Caki2 (cell line): Measurements from ENCODE around the gene MYO5B. TPM values are rescaled to one million over a fixed set of nuclear protein-coding genes. Genes with fewer than 3 reads are reported as not detected.

Source experiments
- DNase-seq: peaks from one replicate; pipeline ENCODE4 v3.0.0-alpha.2; 2015; ENCODE audit warnings: low read depth
- in situ Hi-C: cut with HindIII; loops from 2 replicates; pipeline ENCODE4 v1.10.0; 2016; ENCODE audit warnings: low sequenced_read_pairs, low pct_unique_long_range_greater_than_20kb, mixed read lengths
- total RNA-seq: library from RNA; depleted of rRNA; stranded (reverse); fragments of >200 nt; shearing (Covaris generic); gene quantifications from 2 replicates; pipeline ENCODE4 v1.2.3, GENCODE V29; 2014; ENCODE audit warnings: low replicate concordance

MYO5B gene
- total RNA-seq, 1 experiment from 2014 or later: 9.6 TPM

DNA sequence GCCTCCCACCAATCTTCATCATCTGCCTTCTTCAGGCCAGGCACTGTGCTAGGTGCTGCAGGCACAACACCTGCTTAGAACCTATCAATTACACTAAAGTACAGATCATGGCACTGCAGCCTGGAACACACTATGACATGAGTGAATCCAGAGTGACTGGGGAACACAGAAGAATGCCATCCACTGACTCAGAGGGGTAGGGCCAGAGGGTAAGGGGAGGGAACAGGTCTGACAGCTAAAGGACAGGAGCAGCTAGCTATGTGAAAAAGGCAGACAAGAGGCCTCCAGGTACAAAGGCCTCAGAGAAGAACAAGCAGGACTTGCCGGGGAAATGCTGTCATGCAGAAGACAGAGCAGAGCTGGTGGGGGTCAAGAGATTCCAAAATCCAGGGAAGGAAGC is 328.3 kb downstream of the MYO5B start:
- no peak for DNase-seq
- in situ Hi-C loops: no loop called here

DNA sequence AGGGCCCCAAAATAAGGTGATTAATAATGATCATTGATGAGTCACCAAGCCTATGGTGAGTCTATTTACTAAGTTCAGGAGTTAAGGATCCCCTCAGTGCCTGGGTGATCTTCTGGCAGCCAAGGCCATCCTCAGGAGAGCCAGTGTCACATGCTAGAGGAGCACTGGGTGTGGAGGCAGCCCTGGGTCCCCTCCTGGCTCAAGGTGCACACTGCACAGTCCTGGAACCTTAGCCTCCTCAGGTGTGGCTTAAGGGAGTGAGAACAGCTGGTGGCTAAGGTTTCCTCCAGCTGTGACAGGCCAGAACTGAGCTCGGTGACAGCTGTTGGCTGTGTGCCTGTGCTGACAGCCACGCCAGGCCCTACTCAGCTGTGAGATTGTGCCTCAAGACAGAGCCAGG is 329.5 kb downstream of the MYO5B start:
- in situ Hi-C loops: no loop called here
- no peak for DNase-seq

DNA sequence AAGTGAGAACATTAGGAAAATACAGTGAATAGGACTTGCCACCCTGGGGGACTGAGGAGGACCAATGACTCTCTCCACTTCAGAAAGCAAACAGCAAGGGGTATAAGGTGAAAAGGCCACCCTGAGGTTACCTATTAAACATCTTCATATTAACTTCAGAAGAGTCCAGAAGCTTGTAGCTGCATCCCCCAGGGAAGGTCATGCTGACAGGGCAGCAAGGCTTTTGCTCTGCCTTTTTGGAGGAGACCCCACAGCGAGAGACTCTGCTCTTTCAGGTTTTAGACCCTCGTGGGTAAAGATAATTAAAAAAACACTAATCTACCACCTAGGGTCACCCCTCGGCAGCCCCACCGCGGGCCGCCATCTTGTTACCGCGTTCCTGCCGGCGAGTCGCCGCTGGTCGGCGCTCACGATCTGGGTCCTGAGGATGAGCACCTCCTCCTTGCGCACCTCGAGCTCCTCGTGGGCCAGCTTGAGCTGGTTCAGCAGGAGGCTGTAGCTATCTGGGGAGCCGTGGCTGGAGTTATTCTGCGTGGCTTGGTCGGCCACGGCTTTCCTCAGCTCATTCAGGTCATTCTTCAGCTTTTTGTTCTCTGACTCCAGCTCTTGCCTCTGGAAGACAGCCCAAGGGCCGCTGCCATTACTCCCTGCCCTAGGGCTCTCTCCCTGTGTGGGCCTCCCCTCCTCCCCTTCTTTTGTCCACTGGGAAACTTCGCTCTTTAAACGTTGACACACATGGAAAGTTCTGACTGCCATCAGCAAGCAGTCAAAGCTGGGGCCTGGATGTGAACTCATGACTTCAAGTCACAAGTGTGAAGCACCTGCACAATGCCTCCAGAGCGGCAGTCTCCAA is 331.0 kb downstream of the MYO5B start:
- in situ Hi-C loops: no loop called here
- DNase-seq: no peak

DNA sequence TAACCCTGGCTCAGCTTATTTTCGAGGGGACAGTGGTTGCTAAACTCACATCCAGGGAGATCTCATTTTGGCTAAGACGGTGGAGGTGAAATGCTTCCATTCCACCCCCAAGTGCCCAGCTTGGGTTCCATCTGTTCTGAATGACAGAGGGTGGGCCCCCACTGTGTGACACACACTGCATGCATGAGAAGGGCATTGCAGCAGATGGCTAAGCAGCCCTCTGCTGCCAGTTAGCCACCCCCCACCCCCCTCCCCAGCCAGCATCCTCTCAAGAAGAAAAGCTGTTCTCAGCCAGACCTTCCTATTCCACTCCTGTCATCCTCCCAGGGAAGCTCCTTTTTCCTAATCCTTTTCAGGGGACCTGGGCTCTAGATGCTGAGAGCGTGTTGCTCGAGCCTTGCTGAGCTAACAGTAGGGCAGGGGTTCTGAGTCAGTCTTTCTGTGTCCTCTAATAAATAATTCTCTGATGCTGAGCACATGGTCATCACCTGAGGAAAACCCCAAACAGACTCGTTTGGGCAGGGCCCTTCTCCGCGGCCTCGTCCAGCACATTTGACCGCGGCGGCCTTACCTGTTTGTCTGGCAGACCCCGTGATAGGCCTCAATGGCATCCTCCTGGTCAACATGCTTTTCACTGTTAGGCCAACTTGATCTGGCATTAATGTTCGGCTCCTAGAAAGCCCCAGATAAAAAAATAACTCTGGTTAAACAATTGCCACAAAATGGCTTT is 332.1 kb downstream of the MYO5B start:
- in situ Hi-C loops: no loop called here
- DNase-seq: no peak

- DNase-seq: no peak
These were observed 333.3 kb downstream of the MYO5B start for GRCh38 chr18:49861659-49862058.

GRCh38 chr18:49859725-49860124 is 335.2 kb downstream of the MYO5B start:
- no peak for DNase-seq
- in situ Hi-C loops: no loop called here

More at GRCh38 chr18:49861659-49862058, 333.3 kb downstream of the MYO5B start:
- in situ Hi-C loops: no loop called here

DNA sequence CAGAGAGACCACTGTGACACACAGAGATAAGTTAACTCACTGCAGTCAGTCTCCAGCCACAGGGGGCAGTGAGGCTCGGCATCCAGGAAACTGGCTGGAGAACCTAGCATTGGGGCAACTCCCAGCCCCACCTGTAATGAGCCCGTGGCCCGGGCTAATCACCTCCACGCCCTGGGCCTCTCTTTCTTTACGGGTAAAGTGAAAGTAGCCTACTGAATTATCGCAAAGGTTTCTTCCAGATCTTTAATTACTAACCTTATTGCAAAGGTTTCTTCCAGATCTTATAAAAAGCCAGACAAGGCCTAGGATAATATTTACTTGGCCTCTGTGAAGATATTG is 336.0 kb downstream of the MYO5B start:
- in situ Hi-C loops: no loop called here
- no peak for DNase-seq

DNA sequence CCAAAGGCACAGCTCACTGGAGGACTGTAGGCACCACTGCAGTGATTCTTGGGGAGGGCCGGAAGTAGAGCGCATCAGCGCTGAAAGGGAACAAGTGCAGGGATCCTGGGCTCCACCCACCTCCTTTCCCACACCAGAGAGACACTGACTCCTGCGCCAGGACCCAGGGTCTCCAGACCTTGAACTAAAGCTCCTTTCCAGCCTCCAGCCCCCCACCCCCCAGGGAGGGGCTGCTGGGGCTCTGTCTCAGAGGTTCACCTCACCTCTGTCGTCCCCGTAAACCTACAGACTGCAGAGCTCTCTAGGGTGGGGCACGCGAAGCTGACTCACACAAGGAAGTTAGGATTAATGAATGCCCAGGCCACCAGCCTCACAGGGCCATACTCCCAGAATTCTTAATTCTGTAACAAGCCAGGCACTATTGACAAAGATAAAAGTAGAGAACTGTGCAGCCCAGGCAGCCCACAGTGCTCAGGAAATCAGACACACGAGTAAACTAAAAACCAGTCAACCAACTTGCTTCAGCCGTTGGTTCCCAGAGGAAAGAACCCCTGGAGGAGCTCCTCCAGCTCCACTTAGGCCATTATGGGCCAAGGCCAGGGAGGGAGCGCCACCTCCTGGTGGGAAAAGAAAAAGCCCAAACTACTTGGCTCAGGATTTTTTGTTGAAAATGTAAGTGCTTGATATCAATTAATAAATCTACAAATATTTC is 336.5 kb downstream of the MYO5B start:
- in situ Hi-C loops: no loop called here

GRCh38 chr18:49857708-49858107 is 337.2 kb downstream of the MYO5B start:
- in situ Hi-C loops: no loop called here
- DNase-seq: no peak

More for the DNA sequence above, 336.5 kb downstream of the MYO5B start:
- DNase-seq: peak; percentile 72

DNA sequence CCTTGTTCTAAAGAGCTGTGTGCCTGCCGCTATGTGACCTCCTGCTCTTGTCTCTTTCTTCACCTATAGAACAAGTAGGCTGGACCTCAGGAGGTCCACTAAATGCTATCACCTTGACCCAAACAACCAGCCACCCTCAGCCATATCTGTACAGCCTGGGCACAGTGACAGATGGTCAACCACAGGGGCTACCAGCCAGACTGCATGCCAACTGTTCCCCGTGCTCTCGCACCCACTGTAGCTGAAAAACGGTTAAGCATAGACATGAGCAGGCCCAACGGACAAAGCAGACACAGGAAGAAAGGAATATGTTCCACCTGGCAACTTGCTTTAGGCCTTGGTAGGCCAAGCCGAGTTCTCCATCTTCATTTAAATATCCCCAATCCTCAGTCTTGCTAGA is 338.5 kb downstream of the MYO5B start:
- DNase-seq: no peak
- in situ Hi-C loops: no loop called here

DNA sequence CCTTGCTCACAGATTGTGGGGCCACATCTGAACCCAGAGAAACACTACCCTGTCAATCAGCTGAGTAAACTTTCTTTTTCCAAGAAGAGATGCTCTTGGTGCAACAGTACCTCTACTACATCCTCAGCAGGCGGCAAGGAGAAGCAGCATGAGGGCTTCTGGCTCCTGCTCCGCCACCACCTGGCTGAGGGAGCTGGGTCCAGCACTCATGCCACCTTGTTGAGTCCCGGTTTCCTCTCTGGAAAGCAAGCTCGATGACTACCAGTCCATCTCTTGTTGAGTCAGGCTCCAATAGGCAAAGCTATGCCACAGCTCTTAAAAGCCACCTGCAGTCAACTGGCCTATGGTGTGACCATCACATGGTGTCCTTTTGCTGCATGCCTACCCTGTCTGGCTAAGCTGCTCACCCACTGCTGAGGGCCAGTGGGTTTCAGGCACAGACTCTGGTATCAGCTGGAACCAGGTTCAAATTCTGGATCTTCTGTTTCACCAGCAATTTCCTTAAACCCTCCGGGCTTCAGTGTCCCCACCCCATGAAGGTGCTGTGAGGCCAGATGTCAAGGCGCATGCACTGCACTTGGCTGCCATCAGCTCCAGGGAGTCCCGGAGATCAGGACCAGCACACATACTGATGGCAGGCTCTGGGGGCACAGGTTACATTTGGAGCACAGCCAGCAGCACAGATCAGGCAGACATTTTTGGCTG is 339.1 kb downstream of the MYO5B start:
- in situ Hi-C loops: no loop called here
- no peak for DNase-seq

DNA sequence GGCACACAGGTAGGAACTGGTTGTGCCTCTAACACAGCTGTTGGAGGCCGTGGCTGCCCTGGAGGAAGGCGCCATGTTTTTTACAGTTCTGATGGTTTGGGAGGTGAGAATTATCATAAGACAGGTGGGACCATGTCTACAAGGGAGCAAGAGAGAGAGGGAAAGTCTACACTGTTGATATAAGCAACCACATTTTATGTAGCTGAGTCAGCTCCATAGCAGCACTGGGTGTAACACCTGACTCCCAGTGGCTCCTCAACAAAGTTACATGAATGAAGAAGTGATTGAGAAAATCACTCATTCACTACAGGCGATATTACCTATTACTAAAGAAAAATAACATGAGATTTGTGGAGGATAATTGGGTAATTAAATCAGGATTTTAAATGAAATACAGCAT is 340.3 kb downstream of the MYO5B start:
- in situ Hi-C loops: no loop called here
- DNase-seq: no peak

GRCh38 chr18:49853436-49853835 is 341.5 kb downstream of the MYO5B start:
- DNase-seq: no peak
- in situ Hi-C loops: no loop called here

GRCh38 chr18:49853011-49853410 is 341.9 kb downstream of the MYO5B start:
- in situ Hi-C loops: no loop called here
- no peak for DNase-seq

DNA sequence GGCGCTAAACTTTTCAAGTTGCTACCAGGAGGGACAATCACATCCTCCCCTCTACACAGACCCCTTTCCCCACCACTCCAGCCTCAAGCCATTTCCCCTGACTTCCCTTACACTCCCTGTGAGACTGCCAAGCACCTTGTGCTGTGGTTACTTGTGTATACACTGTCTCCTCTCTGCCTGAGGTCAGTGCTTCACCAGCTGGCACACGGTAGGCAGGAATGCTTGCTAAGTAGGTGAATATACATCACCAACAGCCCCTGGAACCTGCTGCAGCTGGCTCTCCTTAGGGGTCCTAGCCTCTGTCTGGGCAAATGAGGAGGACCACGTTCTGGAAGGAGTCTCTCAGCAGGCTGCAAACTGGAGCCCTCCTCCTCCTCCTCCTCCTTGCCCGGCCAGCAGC is 343.3 kb downstream of the MYO5B start:
- no peak for DNase-seq
- in situ Hi-C loops: no loop called here

GRCh38 chr18:49850636-49851035 is 344.3 kb downstream of the MYO5B start:
- in situ Hi-C loops: no loop called here
- DNase-seq: no peak

DNA sequence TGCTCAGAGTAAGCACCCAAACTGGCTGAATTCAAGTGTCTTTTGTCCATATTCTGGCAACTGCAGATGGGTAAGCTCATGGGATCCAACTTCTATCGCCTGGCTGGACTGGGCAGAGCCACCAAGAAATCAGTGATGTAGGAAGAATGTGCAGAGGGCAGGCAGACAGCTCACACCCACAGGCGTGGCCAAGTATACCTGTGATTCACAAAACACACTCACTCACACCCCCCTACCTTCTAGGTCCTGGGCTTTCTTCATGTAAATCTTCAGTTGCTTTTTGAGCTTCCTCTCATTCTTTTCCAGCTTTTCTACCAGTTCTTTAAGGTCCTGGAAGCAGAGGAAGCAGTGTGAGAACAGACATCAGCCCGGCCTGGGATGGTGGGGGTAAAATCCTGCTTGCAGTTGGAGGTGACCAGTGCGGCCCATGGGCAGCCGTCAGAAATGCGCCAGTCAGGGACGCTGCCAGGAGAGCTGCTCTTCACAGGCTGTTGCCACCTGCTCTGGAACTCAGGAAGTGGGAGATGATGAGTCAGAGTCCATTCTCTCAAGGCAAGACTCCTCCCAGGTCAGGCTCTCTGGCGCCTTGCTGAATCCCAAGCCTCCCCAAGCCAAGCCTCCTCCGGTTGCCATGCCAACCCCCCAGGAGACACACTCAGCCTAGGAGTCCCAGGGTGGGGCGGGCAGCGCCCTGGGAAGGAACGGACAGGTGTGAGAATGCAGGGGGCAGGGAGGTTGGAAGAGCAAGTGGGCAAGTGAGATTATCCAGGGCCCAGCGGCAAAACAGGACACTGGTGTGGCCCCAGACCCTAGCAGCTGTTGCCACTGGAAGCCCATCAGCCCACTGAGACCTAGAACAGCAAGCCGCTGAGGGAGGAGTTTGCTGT is 345.4 kb downstream of the MYO5B start:
- in situ Hi-C loops: no loop called here
- DNase-seq: peak; percentile 86

- in situ Hi-C loops: no loop called here
- no peak for DNase-seq
These were observed 346.8 kb downstream of the MYO5B start for GRCh38 chr18:49848115-49848514.
